DND-41 (cell line): Measurements from ENCODE around the gene INF2.

Experiments
- EZH2 ChIP-seq: IDR thresholded peaks from 3 replicates; pipeline ENCODE4 v1.6.1; 2012; ENCODE audit warnings: borderline replicate concordance, low read depth, mild to moderate bottlenecking, moderate library complexity, low read length, inconsistent platforms; ENCODE audit not compliant: severe bottlenecking
- TF ChIP-seq, protein P1 (sequence below): IDR thresholded peaks from 2 replicates; pipeline ENCODE4 v1.5.1; 2012; ENCODE audit warnings: borderline replicate concordance, low read length, moderate library complexity, mild to moderate bottlenecking; ENCODE audit not compliant: poor library complexity, severe bottlenecking; ENCODE audit errors: extremely low read depth

- TF ChIP-seq, protein P1, sequence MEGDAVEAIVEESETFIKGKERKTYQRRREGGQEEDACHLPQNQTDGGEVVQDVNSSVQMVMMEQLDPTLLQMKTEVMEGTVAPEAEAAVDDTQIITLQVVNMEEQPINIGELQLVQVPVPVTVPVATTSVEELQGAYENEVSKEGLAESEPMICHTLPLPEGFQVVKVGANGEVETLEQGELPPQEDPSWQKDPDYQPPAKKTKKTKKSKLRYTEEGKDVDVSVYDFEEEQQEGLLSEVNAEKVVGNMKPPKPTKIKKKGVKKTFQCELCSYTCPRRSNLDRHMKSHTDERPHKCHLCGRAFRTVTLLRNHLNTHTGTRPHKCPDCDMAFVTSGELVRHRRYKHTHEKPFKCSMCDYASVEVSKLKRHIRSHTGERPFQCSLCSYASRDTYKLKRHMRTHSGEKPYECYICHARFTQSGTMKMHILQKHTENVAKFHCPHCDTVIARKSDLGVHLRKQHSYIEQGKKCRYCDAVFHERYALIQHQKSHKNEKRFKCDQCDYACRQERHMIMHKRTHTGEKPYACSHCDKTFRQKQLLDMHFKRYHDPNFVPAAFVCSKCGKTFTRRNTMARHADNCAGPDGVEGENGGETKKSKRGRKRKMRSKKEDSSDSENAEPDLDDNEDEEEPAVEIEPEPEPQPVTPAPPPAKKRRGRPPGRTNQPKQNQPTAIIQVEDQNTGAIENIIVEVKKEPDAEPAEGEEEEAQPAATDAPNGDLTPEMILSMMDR: no peak
- TF ChIP-seq EZH2: no peak
These were observed 57.6 kb downstream of the INF2 start for GRCh38 chr14:104746934-104747481.
